Measurements from ENCODE around the gene MTERF4. TPM values are rescaled to one million over a fixed set of nuclear protein-coding genes. Genes with fewer than 3 reads are reported as not detected.

Gene MTERF4
- total RNA-seq, 1 donor = 30.0 TPM

GRCh38 chr2:241062389-241063092 lies 39.5 kb downstream of the MTERF4 start:
- TF ChIP-seq, protein P1, sequence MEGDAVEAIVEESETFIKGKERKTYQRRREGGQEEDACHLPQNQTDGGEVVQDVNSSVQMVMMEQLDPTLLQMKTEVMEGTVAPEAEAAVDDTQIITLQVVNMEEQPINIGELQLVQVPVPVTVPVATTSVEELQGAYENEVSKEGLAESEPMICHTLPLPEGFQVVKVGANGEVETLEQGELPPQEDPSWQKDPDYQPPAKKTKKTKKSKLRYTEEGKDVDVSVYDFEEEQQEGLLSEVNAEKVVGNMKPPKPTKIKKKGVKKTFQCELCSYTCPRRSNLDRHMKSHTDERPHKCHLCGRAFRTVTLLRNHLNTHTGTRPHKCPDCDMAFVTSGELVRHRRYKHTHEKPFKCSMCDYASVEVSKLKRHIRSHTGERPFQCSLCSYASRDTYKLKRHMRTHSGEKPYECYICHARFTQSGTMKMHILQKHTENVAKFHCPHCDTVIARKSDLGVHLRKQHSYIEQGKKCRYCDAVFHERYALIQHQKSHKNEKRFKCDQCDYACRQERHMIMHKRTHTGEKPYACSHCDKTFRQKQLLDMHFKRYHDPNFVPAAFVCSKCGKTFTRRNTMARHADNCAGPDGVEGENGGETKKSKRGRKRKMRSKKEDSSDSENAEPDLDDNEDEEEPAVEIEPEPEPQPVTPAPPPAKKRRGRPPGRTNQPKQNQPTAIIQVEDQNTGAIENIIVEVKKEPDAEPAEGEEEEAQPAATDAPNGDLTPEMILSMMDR (IDR thresholded peaks at IDR 0.05; ENCODE audit: extremely low read depth, low read depth, low read length) = no peak
- no peaks in the 10 kb centered on the region for H3K4me1 ChIP-seq (ENCODE audit: insufficient read depth, low read length)
- peaks cover 13% of the 10 kb centered on the region for H4K20me1 ChIP-seq (ENCODE audit: insufficient read depth, low read length)
- no peaks in the 10 kb centered on the region for H3K9me3 ChIP-seq (ENCODE audit: low read depth, low read length)
- no peaks in the 10 kb centered on the region for H3K27me3 ChIP-seq (ENCODE audit: insufficient read depth, low read length)
- H3K36me3 ChIP-seq (ENCODE audit: insufficient read depth, low read length) = no peaks in the 10 kb centered on the region
- DNase-seq (ENCODE audit: insufficient read length, low spot score, missing footprints) = peak; percentile 81
- H3K4me3 ChIP-seq (ENCODE audit: insufficient read depth, low read length) = no peak overlapping the region
- no peak overlapping the region for H2AFZ ChIP-seq (ENCODE audit: low read length)
- H3K79me2 ChIP-seq (ENCODE audit: insufficient read depth, low read length) = no peaks in the 10 kb centered on the region
- no peak overlapping the region for H3K27ac ChIP-seq (ENCODE audit: low read depth, low read length)
- no peak overlapping the region for H3K4me2 ChIP-seq (ENCODE audit: insufficient read depth, low read length)

DNA sequence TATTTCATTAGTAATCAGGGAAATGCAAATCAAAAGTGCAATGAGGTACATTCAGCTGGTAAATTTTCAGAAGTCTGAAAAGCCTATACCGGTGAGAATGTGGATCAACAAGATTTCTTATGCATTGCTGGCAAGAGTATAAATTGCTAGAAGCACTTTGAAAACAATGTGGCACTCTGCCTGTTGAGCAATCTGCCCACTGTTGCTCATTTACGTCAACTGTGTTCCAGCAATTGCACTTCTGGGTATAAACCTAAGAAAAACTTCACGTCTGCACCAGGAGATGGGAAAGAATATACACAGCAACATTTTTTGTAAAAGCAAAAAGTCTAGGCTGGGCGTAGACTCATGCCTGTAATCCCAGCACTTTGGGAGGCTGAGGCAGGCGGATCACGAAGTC lies 40.8 kb downstream of the MTERF4 start:
- Histone ChIP-seq H3K36me3 (ENCODE audit: insufficient read depth, low read length) (no peaks in the 10 kb centered on the region), H3K4me1 (ENCODE audit: insufficient read depth, low read length) (no peaks in the 10 kb centered on the region), H3K4me2 (ENCODE audit: insufficient read depth, low read length) (no peak overlapping the region), H3K27ac (ENCODE audit: low read depth, low read length) (no peak overlapping the region), H4K20me1 (ENCODE audit: insufficient read depth, low read length) (peaks cover 8% of the 10 kb centered on the region), H3K27me3 (ENCODE audit: insufficient read depth, low read length) (no peaks in the 10 kb centered on the region), H3K4me3 (ENCODE audit: insufficient read depth, low read length) (no peak overlapping the region), H3K9me3 (ENCODE audit: low read depth, low read length) (no peaks in the 10 kb centered on the region), H2AFZ (ENCODE audit: low read length) (no peak overlapping the region), H3K79me2 (ENCODE audit: insufficient read depth, low read length) (no peaks in the 10 kb centered on the region)
- TF ChIP-seq, protein P1 (IDR thresholded peaks at IDR 0.05; ENCODE audit: extremely low read depth, low read depth, low read length) = no peak
- DNase-seq (ENCODE audit: insufficient read length, low spot score, missing footprints) = peak; percentile 50

DNA sequence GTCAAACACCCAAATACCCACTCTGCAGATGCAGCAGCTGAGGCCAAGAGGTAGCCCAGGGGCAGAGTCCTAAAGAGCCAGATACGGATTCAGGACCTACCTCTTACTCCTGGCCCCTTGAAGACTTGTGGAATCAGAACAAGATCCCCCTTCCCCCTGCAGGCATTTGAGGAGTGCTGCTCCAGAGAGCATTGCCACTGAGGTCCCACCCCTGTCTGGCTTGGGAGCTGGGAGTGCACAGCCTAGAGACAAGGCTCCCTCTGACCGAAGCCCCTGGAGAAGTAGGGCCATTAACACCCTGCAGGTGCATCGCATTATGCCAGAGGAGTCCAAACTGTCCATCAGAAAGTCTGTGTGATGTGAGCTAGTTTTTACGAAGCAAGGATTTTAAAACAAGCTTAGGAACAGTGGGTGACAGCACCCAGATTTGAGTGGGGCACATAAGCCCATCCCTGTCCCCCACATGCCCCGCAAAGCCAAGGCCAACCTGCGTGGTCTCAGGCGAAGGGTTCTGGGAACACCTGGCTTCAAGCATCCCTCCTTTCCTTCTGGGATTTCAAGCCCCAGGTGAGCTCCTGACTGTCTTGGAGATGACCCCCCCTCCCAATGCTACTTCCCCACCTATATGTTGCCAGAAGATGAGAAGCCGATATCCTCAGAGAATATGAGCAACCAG lies 48.4 kb downstream of the MTERF4 start:
- TF ChIP-seq, protein P1 (IDR thresholded peaks at IDR 0.05; ENCODE audit: extremely low read depth, low read depth, low read length) = no peak
- H2AFZ ChIP-seq (ENCODE audit: low read length) = no peak overlapping the region
- H3K4me3 ChIP-seq (ENCODE audit: insufficient read depth, low read length) = no peak overlapping the region
- DNase-seq (ENCODE audit: insufficient read length, low spot score, missing footprints) = no peak
- H3K4me1 ChIP-seq (ENCODE audit: insufficient read depth, low read length) = no peaks in the 10 kb centered on the region
- H3K79me2 ChIP-seq (ENCODE audit: insufficient read depth, low read length) = no peaks in the 10 kb centered on the region
- no peak overlapping the region for H3K27ac ChIP-seq (ENCODE audit: low read depth, low read length)
- peaks cover 29% of the 10 kb centered on the region for H3K36me3 ChIP-seq (ENCODE audit: insufficient read depth, low read length)
- no peak overlapping the region for H3K4me2 ChIP-seq (ENCODE audit: insufficient read depth, low read length)
- H3K27me3 ChIP-seq (ENCODE audit: insufficient read depth, low read length) = no peaks in the 10 kb centered on the region
- no peaks in the 10 kb centered on the region for H3K9me3 ChIP-seq (ENCODE audit: low read depth, low read length)
- peaks cover 6% of the 10 kb centered on the region for H4K20me1 ChIP-seq (ENCODE audit: insufficient read depth, low read length)

DNA sequence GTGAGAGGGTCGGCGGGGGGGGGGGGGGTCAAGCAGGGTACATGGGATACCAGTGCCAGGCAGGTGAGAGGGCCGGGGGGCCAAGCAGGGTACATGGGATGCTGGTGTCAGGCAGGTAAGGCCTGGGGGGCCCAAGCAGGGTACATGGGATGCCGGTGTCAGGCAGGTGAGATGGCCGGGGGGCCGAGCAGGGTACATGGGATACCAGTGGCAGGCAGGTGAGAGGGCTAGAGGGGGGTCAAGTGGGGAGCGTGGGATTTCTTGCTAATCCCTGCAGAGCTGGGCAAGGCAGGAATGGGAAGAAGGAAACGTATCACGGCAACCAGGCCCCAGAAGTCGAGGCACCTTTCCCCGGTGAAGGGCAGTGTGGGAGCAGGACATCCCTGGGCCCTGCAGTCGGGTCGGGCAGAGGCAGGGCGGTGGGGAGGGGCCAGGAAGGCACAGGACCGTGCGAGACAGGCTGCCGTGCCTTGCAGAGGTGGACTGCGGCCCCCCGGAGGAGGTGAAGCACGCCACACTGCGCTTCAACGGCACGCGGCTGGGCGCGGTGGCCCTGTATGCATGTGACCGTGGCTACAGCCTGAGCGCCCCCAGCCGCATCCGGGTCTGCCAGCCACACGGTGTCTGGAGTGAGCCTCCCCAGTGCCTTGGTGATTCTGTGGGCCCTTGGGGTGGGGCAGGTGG lies 49.3 kb downstream of the MTERF4 start:
- DNase-seq (ENCODE audit: insufficient read length, low spot score, missing footprints) = no peak
- H3K27ac ChIP-seq (ENCODE audit: low read depth, low read length) = no peak overlapping the region
- H3K9me3 ChIP-seq (ENCODE audit: low read depth, low read length) = no peaks in the 10 kb centered on the region
- no peaks in the 10 kb centered on the region for H3K4me1 ChIP-seq (ENCODE audit: insufficient read depth, low read length)
- H3K27me3 ChIP-seq (ENCODE audit: insufficient read depth, low read length) = no peaks in the 10 kb centered on the region
- H2AFZ ChIP-seq (ENCODE audit: low read length) = no peak overlapping the region
- H3K4me2 ChIP-seq (ENCODE audit: insufficient read depth, low read length) = no peak overlapping the region
- H3K36me3 ChIP-seq (ENCODE audit: insufficient read depth, low read length) = peaks cover 29% of the 10 kb centered on the region
- TF ChIP-seq, protein P1 (IDR thresholded peaks at IDR 0.05; ENCODE audit: extremely low read depth, low read depth, low read length) = no peak
- H4K20me1 ChIP-seq (ENCODE audit: insufficient read depth, low read length) = peaks cover 6% of the 10 kb centered on the region
- H3K4me3 ChIP-seq (ENCODE audit: insufficient read depth, low read length) = no peak overlapping the region
- H3K79me2 ChIP-seq (ENCODE audit: insufficient read depth, low read length) = no peaks in the 10 kb centered on the region
